ENCODE results near the gene LRP8. TPM values are rescaled to one million over a fixed set of nuclear protein-coding genes. Genes with fewer than 3 reads are reported as not detected.

Gene LRP8
- total and polyA plus RNA-seq, 5 experiments from 2014 or later: 0.75 to 11.7 (median 1.4) TPM

DNA sequence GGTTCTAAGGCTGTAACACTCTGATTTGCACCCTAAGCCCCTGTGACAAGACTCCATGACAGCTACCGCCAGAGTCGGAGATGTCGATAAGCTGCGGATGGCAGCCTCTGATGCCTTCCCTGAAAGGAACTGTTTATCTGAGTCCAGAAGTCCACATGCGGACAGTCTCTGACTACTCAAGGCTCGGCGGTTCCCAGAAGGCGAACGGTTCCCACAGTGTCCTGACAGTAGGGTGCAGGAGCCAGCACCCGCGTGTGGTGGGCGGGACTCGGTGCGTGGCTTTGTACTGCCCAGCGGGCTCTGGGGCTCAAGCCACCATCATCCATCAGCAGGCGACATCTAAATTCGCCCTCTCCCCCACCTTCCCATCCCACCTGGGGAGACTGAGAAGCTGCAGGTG lies 30.7 kb downstream of the LRP8 start:
- POLR2A ChIA-PET: no interaction called here
- no peak for ATAC-seq
- H3K27me3 Mint-ChIP-seq: no peaks in the 10 kb centered on the region
- H3K27ac Mint-ChIP-seq: peak overlapping the region in 2 of 10 donors; percentile 10 to 81
- H3K36me3 Mint-ChIP-seq: no peaks in the 10 kb centered on the region
- DNase-seq: no peak
- H3K4me1 Mint-ChIP-seq: peaks cover 2 to 28% (median 18%) of the 10 kb centered on the region in 4 donors
- H3K9me3 Mint-ChIP-seq: no peaks in the 10 kb centered on the region
- no peak overlapping the region for H3K4me3 Mint-ChIP-seq

DNA sequence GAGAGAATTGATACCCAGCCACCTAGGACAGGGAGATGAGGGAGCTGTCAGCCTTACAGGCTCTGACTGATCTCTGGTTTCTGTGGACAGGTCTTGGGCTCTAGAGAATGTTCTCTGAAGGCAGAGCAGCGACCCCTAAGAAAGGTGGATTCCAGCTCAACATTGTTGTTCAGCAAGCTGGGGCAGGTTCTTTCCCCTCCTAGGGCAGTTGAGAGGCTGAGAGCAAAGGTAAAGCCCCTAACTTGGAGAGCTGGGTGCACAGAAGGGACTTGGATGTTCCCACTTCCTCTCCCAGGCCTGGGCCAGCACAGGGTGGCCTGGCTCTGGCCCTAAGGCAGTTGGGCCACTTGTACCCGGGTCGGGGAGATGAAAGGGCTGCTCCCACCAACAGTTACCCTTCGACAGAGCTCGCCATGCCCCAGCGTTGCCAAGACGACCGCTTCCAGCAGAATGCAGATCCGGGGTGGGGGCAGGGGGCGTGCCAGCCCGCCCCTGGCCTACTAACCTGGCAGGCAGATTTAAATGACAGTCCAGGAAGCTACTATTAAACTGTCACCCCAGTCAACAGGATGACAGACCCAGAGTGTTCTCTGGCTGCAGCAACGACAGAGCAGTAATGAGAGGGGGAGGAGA lies 31.6 kb downstream of the LRP8 start:
- no peaks in the 10 kb centered on the region for H3K9me3 Mint-ChIP-seq
- DNase-seq: no peak
- no peak for ATAC-seq
- no peaks in the 10 kb centered on the region for H3K36me3 Mint-ChIP-seq
- no peak overlapping the region for H3K4me3 Mint-ChIP-seq
- POLR2A ChIA-PET: no interaction called here
- H3K4me1 Mint-ChIP-seq: peaks cover 2 to 28% (median 18%) of the 10 kb centered on the region in 4 donors
- no peaks in the 10 kb centered on the region for H3K27me3 Mint-ChIP-seq
- H3K27ac Mint-ChIP-seq: peak overlapping the region in 1 of 10 donors; percentile 62

- no peak for DNase-seq
- peaks cover 2 to 28% (median 18%) of the 10 kb centered on the region in 4 donors for H3K4me1 Mint-ChIP-seq
- H3K4me3 Mint-ChIP-seq: no peak overlapping the region
- no peaks in the 10 kb centered on the region for H3K36me3 Mint-ChIP-seq
- no peak overlapping the region for H3K27ac Mint-ChIP-seq
- no peaks in the 10 kb centered on the region for H3K9me3 Mint-ChIP-seq
- no peaks in the 10 kb centered on the region for H3K27me3 Mint-ChIP-seq
- ATAC-seq: no peak
- POLR2A ChIA-PET: no interaction called here
Measured at GRCh38 chr1:53295726-53296116, 32.1 kb downstream of the LRP8 start.

GRCh38 chr1:53295295-53295694 lies 32.6 kb downstream of the LRP8 start:
- ATAC-seq (no peak), DNase-seq (no peak)
- peaks cover 2 to 28% (median 18%) of the 10 kb centered on the region in 4 donors for H3K4me1 Mint-ChIP-seq
- no peak overlapping the region for H3K4me3 Mint-ChIP-seq
- no peaks in the 10 kb centered on the region for H3K27me3 Mint-ChIP-seq
- POLR2A ChIA-PET: no interaction called here
- no peaks in the 10 kb centered on the region for H3K36me3 Mint-ChIP-seq
- H3K9me3 Mint-ChIP-seq: no peaks in the 10 kb centered on the region
- H3K27ac Mint-ChIP-seq: no peak overlapping the region

- peaks cover 2 to 28% (median 18%) of the 10 kb centered on the region in 4 donors for H3K4me1 Mint-ChIP-seq
- H3K27me3 Mint-ChIP-seq: no peaks in the 10 kb centered on the region
- peak overlapping the region in 1 of 10 donors; percentile 70 for H3K27ac Mint-ChIP-seq
- ATAC-seq: no peak
- DNase-seq: no peak
- POLR2A ChIA-PET: no interaction called here
- no peaks in the 10 kb centered on the region for H3K36me3 Mint-ChIP-seq
- H3K9me3 Mint-ChIP-seq: no peaks in the 10 kb centered on the region
- H3K4me3 Mint-ChIP-seq: no peak overlapping the region
Measured at GRCh38 chr1:53294567-53294966, 33.3 kb downstream of the LRP8 start.

DNA sequence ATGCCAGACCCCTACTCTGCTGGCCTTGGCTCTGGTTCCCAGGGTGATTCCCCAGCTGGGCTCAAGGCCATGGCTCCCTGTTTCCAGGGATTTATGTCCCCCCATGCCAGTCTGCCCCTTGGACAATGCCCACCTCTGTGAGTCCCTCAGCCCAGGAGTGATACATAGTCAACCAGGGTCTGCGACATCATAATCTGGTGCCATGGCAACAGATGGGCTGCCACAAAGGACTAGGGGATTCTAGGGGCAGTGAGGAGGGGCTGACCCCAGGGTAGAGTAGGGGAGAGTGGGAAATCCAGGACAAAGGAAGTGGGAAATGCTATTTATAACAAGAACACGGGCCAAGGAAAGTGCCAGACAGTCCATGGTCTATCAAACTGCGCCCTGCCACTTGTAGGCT lies 33.8 kb downstream of the LRP8 start:
- H3K27me3 Mint-ChIP-seq: no peaks in the 10 kb centered on the region
- H3K4me1 Mint-ChIP-seq: peaks cover 2 to 28% (median 18%) of the 10 kb centered on the region in 4 donors
- H3K9me3 Mint-ChIP-seq: no peaks in the 10 kb centered on the region
- no peak for ATAC-seq
- DNase-seq: no peak
- no peak overlapping the region for H3K27ac Mint-ChIP-seq
- POLR2A ChIA-PET: no interaction called here
- peaks cover 0 to under 1% (median 0%) of the 10 kb centered on the region in 3 donors for H3K36me3 Mint-ChIP-seq
- no peak overlapping the region for H3K4me3 Mint-ChIP-seq

- ATAC-seq (no peak), DNase-seq (no peak)
- POLR2A ChIA-PET: no interaction called here
- Mint-ChIP-seq H3K36me3 (peaks cover 0 to 4% (median 0%) of the 10 kb centered on the region in 3 donors), H3K9me3 (no peaks in the 10 kb centered on the region), H3K27me3 (no peaks in the 10 kb centered on the region), H3K4me1 (peaks cover 2 to 28% (median 18%) of the 10 kb centered on the region in 4 donors), H3K27ac (peak overlapping the region in 2 of 10 donors; percentile 32 to 63), H3K4me3 (no peak overlapping the region)
Measured at GRCh38 chr1:53293123-53293522, 34.7 kb downstream of the LRP8 start.

GRCh38 chr1:53292690-53293089 lies 35.2 kb downstream of the LRP8 start:
- peak overlapping the region in 1 of 10 donors; percentile 49 for H3K27ac Mint-ChIP-seq

DNA sequence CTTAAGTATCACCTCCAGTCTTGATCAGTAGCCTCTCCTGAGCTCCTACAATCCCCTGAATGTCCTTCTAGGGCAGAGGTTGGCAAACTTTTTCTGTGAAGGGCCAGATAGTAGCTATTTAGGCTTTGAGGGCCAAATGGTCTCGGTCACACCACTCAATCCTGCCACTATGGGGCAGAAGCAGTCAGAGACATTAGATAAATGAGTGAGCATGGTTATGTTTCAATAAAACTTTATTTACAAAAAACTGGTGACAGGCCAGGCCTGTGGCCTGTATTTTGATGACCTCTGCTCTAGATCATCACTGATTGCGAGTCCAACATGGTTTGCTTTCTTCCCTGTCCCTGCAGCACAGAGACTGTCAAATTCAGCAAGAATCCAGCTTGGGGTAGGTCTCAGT lies 36.3 kb downstream of the LRP8 start:
- H3K27ac Mint-ChIP-seq: no peak overlapping the region
- POLR2A ChIA-PET: no interaction called here

More at GRCh38 chr1:53292690-53293089, 35.2 kb downstream of the LRP8 start:
- POLR2A ChIA-PET: no interaction called here
- H3K4me3 Mint-ChIP-seq: no peak overlapping the region
- H3K9me3 Mint-ChIP-seq: no peaks in the 10 kb centered on the region
- DNase-seq (no peak), ATAC-seq (no peak)
- peaks cover 0 to 4% (median under 1%) of the 10 kb centered on the region in 3 donors for H3K36me3 Mint-ChIP-seq
- H3K4me1 Mint-ChIP-seq: peaks cover 2 to 27% (median 17%) of the 10 kb centered on the region in 4 donors
- H3K27me3 Mint-ChIP-seq: no peaks in the 10 kb centered on the region

DNA sequence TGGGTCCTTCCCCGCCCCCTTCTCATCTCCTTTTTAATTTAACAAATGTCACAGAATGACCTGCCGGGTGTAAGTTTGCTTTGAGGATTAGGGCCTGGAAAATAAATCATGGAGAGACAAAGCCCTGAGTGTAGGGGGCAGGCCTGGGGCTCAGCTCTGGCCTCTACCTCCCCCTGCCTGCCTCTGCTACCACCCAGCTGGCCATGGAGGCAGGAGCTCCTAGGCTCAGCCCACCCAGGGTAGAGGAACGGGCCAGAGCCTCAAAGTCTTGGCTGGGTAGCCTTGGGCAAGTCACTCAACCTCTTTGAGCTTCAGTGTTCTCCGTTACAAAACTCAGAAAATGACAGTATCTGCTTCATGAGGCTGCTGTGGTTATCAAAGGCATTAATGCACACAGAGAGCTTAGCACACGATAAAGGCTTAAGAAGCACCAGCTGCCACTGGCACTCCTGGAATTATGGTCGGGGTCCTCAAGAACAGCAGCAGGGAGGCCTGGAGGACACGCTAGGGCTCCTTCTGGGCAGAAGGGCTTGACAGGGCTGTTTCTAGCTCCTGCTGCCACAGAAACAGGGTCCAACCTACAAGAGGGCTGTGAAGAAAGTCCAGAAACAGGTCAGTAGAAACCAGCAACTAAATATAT lies 39.0 kb downstream of the LRP8 start:
- Mint-ChIP-seq H3K27ac (peak overlapping the region in 1 of 10 donors; percentile 57), H3K36me3 (peaks cover 0 to 4% (median 3%) of the 10 kb centered on the region in 3 donors), H3K27me3 (no peaks in the 10 kb centered on the region), H3K9me3 (no peaks in the 10 kb centered on the region), H3K4me3 (no peak overlapping the region), H3K4me1 (peaks cover 0 to 19% (median 7%) of the 10 kb centered on the region in 4 donors)
- ATAC-seq (no peak), DNase-seq (no peak)
- POLR2A ChIA-PET: no interaction called here

More for the DNA sequence above, 36.3 kb downstream of the LRP8 start:
- Mint-ChIP-seq H3K9me3 (no peaks in the 10 kb centered on the region), H3K4me1 (peaks cover 2 to 27% (median 17%) of the 10 kb centered on the region in 4 donors), H3K4me3 (no peak overlapping the region), H3K27me3 (no peaks in the 10 kb centered on the region), H3K36me3 (peaks cover 0 to 4% (median 3%) of the 10 kb centered on the region in 3 donors)
- DNase-seq (no peak), ATAC-seq (no peak)

DNA sequence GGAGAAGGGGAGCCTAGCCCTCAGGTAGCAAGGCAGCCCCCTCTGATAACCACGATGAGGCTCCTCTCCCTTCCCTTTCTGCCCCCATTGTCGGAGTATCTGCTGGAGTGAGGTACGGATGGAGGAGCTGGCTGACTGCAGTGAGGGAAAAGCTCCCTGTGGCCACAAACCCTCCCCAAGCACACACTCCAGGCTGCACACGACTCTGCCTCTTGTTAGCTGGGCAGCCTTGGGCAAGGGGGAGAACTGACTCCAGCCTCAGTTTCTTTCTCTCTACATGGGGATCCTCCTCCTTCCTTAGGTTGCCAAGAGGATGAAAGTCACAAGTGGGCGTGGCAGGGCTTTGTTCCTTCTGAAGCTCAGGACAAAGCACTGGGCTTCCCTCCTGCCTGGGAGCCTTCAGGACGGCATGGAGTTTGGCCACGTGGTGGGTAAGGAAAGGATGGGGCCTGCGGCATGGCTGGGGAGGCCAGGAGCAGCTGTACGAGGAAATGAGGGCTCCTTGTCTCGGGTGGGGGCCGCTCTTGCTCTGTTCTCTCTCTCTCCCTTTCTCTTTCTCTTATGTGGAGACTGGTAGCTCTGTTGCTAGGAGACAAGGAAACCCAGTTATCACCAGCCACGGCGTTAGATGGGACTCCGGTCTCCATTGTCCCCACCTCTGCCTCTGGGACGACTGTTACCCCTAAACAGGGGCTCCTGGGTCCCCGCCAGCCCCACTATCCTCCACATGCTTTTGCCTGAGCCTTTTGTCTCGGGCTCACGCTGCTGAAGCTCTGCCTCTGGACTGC lies 39.7 kb downstream of the LRP8 start:
- POLR2A ChIA-PET: no interaction called here
- H3K36me3 Mint-ChIP-seq: peaks cover 0 to 4% (median 3%) of the 10 kb centered on the region in 3 donors
- peak overlapping the region in 1 of 10 donors; percentile 57 for H3K27ac Mint-ChIP-seq
- no peaks in the 10 kb centered on the region for H3K27me3 Mint-ChIP-seq
- peaks cover 0 to 13% (median 4%) of the 10 kb centered on the region in 4 donors for H3K4me1 Mint-ChIP-seq
- ATAC-seq (no peak), DNase-seq (no peak)
- no peak overlapping the region for H3K4me3 Mint-ChIP-seq
- H3K9me3 Mint-ChIP-seq: no peaks in the 10 kb centered on the region

DNA sequence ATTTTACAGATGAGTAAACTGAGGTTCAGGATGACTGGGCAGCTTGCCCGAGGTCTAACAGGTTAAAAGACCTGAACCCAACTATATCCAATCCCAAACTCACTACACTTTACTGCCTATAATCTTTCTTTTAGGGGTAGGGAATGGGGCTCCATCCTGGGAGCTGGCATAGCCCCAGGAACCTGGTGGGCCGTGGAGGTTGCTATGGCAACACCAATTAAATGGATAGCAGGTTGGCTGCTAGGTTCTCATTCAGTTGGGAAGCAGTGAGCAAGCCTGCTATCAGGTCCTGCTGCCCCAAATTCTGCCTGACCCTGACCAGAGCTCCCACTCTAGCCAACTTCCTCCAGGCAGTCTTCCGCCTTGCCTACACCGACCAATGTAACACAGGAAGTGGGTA lies 40.9 kb downstream of the LRP8 start:
- POLR2A ChIA-PET: no interaction called here
- H3K4me3 Mint-ChIP-seq: no peak overlapping the region
- H3K36me3 Mint-ChIP-seq: peaks cover 0 to 4% (median 3%) of the 10 kb centered on the region in 3 donors
- peak overlapping the region in 1 of 10 donors; percentile 39 for H3K27ac Mint-ChIP-seq
- ATAC-seq: no peak
- no peaks in the 10 kb centered on the region for H3K27me3 Mint-ChIP-seq
- no peaks in the 10 kb centered on the region for H3K9me3 Mint-ChIP-seq
- peaks cover 0 to 3% (median 0%) of the 10 kb centered on the region in 4 donors for H3K4me1 Mint-ChIP-seq
- DNase-seq: no peak

All from naive thymus-derived CD8-positive, alpha-beta T cell (primary cell).